ENCODE measurements around the gene TACR1. TPM values are rescaled to one million over a fixed set of nuclear protein-coding genes. Genes with fewer than 3 reads are reported as not detected.
A peak's percentile ranks its signal among the peaks of the same experiment; 100 is the strongest.

Gene TACR1
- total and polyA plus RNA-seq, 4 donors, result 0.08 to 9.8 (median 3.4) TPM; not detected in 1

DNA sequence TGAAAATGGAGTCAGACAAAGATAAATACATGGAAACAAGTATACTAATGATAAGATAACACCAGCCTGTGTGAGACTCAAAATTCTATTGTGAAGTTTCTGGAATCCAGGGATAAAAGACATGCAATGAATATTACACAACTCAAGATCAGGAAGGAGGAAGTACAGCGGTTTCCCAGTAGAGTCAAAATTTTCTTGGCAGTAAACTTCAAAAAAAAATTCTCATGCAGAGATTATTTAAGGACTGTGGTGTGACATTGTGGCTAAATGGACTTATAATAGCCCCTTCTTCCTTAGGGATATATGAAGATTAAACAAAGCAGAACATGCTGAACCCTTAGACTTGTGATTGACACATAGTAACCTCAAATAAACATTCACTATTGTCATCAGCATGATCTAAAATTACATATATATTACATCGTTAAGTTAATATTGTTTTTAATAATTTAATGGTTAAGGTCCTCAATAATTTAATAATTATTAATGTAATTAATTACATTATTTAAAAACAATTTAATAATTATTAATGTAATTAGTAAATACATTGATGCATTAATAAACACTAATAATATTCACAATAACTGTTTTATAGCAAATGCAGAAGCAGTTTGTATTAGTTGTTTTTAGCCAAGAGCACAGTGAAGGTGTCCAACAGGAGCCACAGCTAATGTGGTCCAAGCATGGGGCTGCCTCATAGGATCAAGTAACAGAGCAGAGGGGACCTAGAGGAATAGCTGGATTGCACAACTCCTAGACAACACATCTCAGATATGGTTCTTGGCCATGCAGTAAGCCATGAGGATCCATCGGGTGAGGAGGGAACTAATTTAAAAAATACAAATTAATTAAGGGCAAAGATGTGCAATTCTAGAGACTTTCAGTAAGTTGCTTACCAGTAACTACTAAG is 163.6 kb downstream of the TACR1 start:
- intact Hi-C loops (cut with DNase I), result no loop called here
- H3K36me3 ChIP-seq (ENCODE audit: control insufficient read depth in 1 of 2, insufficient read depth in 2 of 2, low read length in 1 of 2), result no peaks in the 10 kb centered on the region
- H3K4me1 ChIP-seq (ENCODE audit: control insufficient read depth in 1 of 2, insufficient read depth in 2 of 2, low read length in 2 of 2), result no peaks in the 10 kb centered on the region
- no peak overlapping the region for H3K27ac ChIP-seq (ENCODE audit: low read depth in 1 of 2, low read length in 2 of 2)
- H3K9me3 ChIP-seq (ENCODE audit: control insufficient read depth, low read length), result no peaks in the 10 kb centered on the region
- DNase-seq (no peak), ATAC-seq (ENCODE audit: low FRiP score) (peak; percentile 49)
- 69 to 75% methylated on average over 3 of the region's 3 CpGs for WGBS, 2 donors
- no peak overlapping the region for H3K4me3 ChIP-seq (ENCODE audit: low read length in 2 of 2)
- no peaks in the 10 kb centered on the region for H3K27me3 ChIP-seq (ENCODE audit: control insufficient read depth in 1 of 2, insufficient read depth in 2 of 2, low read length in 1 of 2)

DNA sequence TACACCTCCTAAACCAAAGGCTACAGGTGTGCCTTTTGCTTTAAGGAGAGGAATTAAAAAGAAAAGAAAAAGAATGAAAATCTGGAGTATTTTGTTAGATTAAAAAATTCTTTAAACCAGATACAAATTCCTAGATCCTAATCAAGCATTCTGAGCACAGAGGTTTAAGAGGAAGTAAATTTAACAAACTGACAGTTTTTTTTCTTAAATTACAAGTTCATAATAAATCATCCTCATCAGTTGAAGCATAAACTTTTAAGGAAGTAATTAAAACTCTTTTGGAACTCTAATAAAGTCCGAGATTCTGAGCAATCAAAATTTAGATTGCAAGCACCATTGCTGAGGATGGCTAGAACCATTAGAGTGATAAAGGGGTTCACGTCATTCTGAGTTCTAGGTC is 165.8 kb downstream of the TACR1 start:
- Histone ChIP-seq H3K9me3 (ENCODE audit: control insufficient read depth, low read length) (no peaks in the 10 kb centered on the region), H3K4me3 (ENCODE audit: low read length in 2 of 2) (no peak overlapping the region), H3K4me1 (ENCODE audit: control insufficient read depth in 1 of 2, insufficient read depth in 2 of 2, low read length in 2 of 2) (no peaks in the 10 kb centered on the region), H3K27ac (ENCODE audit: low read depth in 1 of 2, low read length in 2 of 2) (no peak overlapping the region), H3K27me3 (ENCODE audit: control insufficient read depth in 1 of 2, insufficient read depth in 2 of 2, low read length in 1 of 2) (no peaks in the 10 kb centered on the region), H3K36me3 (ENCODE audit: control insufficient read depth in 1 of 2, insufficient read depth in 2 of 2, low read length in 1 of 2) (no peaks in the 10 kb centered on the region)
- ATAC-seq (ENCODE audit: low FRiP score), result no peak
- WGBS, 2 donors, result 77 to 83% methylated on average over 2 of the region's 2 CpGs
- no peak for DNase-seq
- intact Hi-C loops (cut with DNase I), result no loop called here

DNA sequence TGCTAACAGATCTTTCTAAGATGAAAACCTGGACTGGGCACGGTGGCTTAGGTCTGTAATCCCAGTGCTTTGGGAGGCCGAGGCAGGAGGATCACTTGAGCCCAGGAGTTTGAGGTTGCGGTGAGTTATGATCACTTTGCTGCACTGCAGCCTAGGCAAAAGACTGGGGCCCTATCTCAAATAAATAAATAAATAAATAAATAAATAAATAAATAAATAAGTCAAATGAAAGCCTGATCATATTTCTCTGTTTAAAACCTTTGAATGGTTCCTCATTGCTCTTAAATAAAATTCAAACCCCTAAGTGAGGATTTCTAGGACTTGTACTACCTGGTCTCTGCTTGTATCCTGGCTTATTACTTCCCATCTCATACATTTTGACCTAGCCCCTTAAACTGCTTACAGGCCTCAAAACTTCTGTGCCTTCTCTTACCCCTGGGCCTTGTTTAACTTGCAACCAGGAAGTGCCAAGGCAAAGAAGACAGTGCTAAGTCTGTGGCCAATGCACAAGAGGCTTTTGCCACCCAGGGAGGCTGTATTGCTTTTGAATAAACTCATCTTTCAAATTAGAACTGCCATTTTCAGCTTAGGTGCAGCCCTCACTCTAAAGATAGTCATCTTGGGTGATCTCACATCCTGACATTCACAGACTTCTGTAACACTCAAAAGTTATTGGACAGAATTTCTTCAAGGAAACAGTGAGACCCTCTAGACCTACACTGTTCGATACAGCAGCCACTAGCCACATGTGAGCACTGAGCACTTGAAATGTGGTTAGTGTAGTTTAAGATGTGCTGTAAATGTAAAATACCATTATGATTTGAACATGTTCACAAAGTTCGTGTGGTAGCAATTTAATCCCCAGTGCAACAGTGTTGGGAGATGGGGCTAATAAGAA is 167.2 kb downstream of the TACR1 start:
- Histone ChIP-seq H3K27me3 (ENCODE audit: control insufficient read depth in 1 of 2, insufficient read depth in 2 of 2, low read length in 1 of 2) (no peaks in the 10 kb centered on the region), H3K9me3 (ENCODE audit: control insufficient read depth, low read length) (no peaks in the 10 kb centered on the region), H3K4me1 (ENCODE audit: control insufficient read depth in 1 of 2, insufficient read depth in 2 of 2, low read length in 2 of 2) (no peaks in the 10 kb centered on the region), H3K27ac (ENCODE audit: low read depth in 1 of 2, low read length in 2 of 2) (no peak overlapping the region), H3K4me3 (ENCODE audit: low read length in 2 of 2) (no peak overlapping the region), H3K36me3 (ENCODE audit: control insufficient read depth in 1 of 2, insufficient read depth in 2 of 2, low read length in 1 of 2) (no peaks in the 10 kb centered on the region)
- no peak for ATAC-seq (ENCODE audit: low FRiP score)
- intact Hi-C loops (cut with DNase I), result no loop called here
- WGBS, 2 donors, result 89 to 93% methylated on average over 5 of the region's 5 CpGs
- no peak for DNase-seq

DNA sequence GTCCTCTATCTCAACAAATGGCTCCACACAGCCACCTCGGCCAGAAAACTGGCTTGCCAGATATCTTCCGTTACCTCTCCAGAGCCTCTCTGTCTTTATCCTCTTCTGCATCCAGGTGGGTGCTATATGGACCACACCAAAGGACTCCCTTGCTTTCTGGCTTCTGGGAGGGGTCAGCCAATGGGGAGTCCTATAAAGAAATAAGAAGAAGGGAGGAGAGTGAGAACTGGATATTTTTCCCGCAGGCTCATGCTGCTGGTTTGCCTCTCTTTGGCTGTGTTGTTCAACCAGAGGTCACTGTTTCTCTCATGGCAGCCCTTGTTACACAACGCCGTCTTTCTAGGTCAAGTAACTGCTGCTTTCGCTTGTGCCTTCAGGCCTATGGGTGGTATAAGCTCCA is 168.1 kb downstream of the TACR1 start:
- Histone ChIP-seq H3K27ac (ENCODE audit: low read depth in 1 of 2, low read length in 2 of 2) (no peak overlapping the region), H3K27me3 (ENCODE audit: control insufficient read depth in 1 of 2, insufficient read depth in 2 of 2, low read length in 1 of 2) (no peaks in the 10 kb centered on the region), H3K9me3 (ENCODE audit: control insufficient read depth, low read length) (no peaks in the 10 kb centered on the region), H3K36me3 (ENCODE audit: control insufficient read depth in 1 of 2, insufficient read depth in 2 of 2, low read length in 1 of 2) (no peaks in the 10 kb centered on the region), H3K4me1 (ENCODE audit: control insufficient read depth in 1 of 2, insufficient read depth in 2 of 2, low read length in 2 of 2) (no peaks in the 10 kb centered on the region), H3K4me3 (ENCODE audit: low read length in 2 of 2) (no peak overlapping the region)
- ATAC-seq (ENCODE audit: low FRiP score) (no peak), DNase-seq (no peak)
- intact Hi-C loops (cut with DNase I), result no loop called here
- WGBS, 2 donors, result 85 to 91% methylated on average over 6 of the region's 6 CpGs

DNA sequence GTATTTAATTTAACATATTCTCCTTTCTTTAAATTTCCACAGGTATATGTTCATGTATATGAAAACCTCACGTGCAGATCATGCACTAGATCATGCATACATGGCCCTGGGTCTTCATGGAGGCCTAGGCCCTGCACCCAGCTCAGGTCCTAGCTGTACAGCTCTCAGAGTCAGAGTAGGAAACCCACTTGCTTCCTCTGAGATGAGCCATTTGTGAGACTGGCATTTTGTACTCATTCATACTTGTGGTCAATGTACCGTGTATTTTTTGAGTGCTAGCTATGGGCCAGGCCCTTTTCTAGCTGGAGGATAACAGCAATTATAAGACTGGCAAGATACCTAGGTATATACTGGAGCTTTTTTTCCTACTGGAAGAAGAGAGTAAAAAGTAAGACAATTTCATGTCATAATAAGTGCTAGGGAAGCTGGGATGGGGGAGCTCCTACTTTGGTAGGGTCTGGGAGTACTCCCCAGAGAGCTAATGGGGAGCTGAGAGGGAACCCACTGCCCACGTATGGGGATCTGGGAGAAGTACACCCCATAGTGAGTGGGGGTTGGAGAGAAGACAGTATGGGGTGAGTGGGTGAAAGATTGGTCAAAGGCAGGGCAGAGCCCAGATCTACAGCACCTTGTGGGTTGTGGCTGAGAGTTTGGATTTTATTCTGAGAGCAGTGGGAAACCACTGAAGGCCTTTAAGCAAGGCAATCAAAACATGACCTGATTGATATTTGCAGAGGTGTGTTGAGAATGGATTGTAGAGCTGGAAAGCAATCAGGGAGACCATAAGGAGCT is 168.9 kb downstream of the TACR1 start:
- DNase-seq (no peak), ATAC-seq (ENCODE audit: low FRiP score) (no peak)
- H3K4me3 ChIP-seq (ENCODE audit: low read length in 2 of 2), result no peak overlapping the region
- no peaks in the 10 kb centered on the region for H3K27me3 ChIP-seq (ENCODE audit: control insufficient read depth in 1 of 2, insufficient read depth in 2 of 2, low read length in 1 of 2)
- no peaks in the 10 kb centered on the region for H3K9me3 ChIP-seq (ENCODE audit: control insufficient read depth, low read length)
- no peak overlapping the region for H3K27ac ChIP-seq (ENCODE audit: low read depth in 1 of 2, low read length in 2 of 2)
- H3K36me3 ChIP-seq (ENCODE audit: control insufficient read depth in 1 of 2, insufficient read depth in 2 of 2, low read length in 1 of 2), result no peaks in the 10 kb centered on the region
- no peaks in the 10 kb centered on the region for H3K4me1 ChIP-seq (ENCODE audit: control insufficient read depth in 1 of 2, insufficient read depth in 2 of 2, low read length in 2 of 2)
- intact Hi-C loops (cut with DNase I), result no loop called here
- 88 to 94% methylated on average over 3 of the region's 3 CpGs for WGBS, 2 donors

DNA sequence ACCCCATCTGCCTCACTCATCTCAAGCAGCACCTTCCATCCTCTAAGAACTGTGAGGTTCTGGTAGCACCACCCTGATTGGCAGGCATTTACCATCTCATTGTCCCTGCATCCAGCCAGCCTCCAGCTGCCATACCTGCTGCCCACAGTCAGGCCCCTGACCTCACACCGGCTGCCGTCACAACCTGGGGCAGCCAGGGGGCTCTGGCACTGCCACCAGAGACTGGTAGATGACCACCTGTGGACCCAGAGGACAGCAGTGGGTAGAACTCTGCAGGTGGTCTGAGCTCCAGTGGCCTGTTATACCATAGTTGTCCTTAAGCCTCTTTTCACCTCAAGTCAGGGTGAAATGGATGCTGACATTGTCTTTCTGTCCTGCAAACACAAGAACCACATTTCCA is 171.4 kb downstream of the TACR1 start:
- 95 to 100% methylated on average over 2 of the region's 2 CpGs for WGBS, 2 donors
- Histone ChIP-seq H3K27ac (ENCODE audit: low read depth in 1 of 2, low read length in 2 of 2) (no peak overlapping the region), H3K4me3 (ENCODE audit: low read length in 2 of 2) (no peak overlapping the region), H3K4me1 (ENCODE audit: control insufficient read depth in 1 of 2, insufficient read depth in 2 of 2, low read length in 2 of 2) (no peaks in the 10 kb centered on the region), H3K36me3 (ENCODE audit: control insufficient read depth in 1 of 2, insufficient read depth in 2 of 2, low read length in 1 of 2) (no peaks in the 10 kb centered on the region), H3K27me3 (ENCODE audit: control insufficient read depth in 1 of 2, insufficient read depth in 2 of 2, low read length in 1 of 2) (no peaks in the 10 kb centered on the region), H3K9me3 (ENCODE audit: control insufficient read depth, low read length) (no peaks in the 10 kb centered on the region)
- DNase-seq (no peak), ATAC-seq (ENCODE audit: low FRiP score) (no peak)
- intact Hi-C loops (cut with DNase I), result no loop called here

DNA sequence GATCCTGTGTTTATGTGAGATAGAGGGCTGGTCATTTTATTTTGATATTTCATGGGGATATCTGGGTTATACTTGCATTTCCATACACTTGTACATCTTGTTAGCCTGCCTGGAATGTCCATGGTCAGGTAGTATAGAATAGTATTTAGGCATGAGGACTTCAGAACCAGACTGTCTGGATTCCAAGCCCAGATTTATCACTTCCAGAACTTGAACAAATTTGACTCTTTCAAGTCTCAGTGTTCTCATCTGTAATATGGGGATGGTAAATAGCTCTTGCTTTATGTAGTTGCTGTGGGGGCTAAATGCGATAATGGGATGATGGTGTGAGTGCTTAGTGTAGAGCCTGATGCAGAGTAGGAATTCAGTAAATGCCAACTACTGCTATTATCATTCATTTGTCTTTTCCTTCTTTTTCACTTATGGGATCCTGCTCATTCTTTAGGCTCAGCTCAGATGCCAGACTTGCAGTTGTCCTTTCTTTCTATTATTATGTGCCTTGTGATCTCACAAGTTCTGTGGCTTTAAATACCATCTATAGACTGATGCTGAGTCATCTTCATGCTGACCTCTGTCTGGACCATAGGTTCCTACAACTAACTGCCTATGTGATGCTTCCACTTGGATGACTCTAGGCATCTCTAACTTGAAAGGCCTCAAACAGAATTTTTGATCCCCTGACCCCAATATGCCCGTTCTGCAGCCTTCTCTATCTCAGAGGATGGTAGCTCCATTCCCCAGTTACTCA is 173.5 kb downstream of the TACR1 start:
- WGBS, 2 donors, result 88 to 92% methylated on average over 2 of the region's 2 CpGs
- H3K27me3 ChIP-seq (ENCODE audit: control insufficient read depth in 1 of 2, insufficient read depth in 2 of 2, low read length in 1 of 2), result no peaks in the 10 kb centered on the region
- H3K36me3 ChIP-seq (ENCODE audit: control insufficient read depth in 1 of 2, insufficient read depth in 2 of 2, low read length in 1 of 2), result no peaks in the 10 kb centered on the region
- no peak overlapping the region for H3K27ac ChIP-seq (ENCODE audit: low read depth in 1 of 2, low read length in 2 of 2)
- no peak for DNase-seq
- no peak overlapping the region for H3K4me3 ChIP-seq (ENCODE audit: low read length in 2 of 2)
- no peaks in the 10 kb centered on the region for H3K9me3 ChIP-seq (ENCODE audit: control insufficient read depth, low read length)
- H3K4me1 ChIP-seq (ENCODE audit: control insufficient read depth in 1 of 2, insufficient read depth in 2 of 2, low read length in 2 of 2), result peaks cover 0 to 1% of the 10 kb centered on the region in 2 donors
- intact Hi-C loops (cut with DNase I), result no loop called here
- no peak for ATAC-seq (ENCODE audit: low FRiP score)

DNA sequence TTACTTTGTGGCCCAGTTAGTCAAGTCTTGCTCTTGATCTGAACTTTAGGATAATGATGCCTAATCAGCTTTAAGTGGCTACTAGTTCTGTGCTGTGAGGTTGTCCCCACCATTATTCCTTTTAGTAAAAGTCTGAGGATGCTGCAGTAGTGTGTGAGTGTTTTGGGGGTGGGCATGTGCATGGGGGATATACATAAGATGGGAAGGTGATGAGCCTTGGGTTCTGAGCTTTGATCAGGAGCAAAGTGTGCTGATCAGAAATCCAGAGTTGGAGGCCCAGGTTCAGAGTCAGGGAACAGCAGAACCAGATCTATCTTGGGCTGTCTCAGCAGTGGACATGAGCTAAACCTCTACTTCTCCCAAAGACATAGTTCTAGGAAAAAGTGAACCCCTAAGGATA is 174.1 kb downstream of the TACR1 start:
- no peaks in the 10 kb centered on the region for H3K27me3 ChIP-seq (ENCODE audit: control insufficient read depth in 1 of 2, insufficient read depth in 2 of 2, low read length in 1 of 2)
- H3K4me3 ChIP-seq (ENCODE audit: low read length in 2 of 2), result no peak overlapping the region
- no peak for DNase-seq
- no peak overlapping the region for H3K27ac ChIP-seq (ENCODE audit: low read depth in 1 of 2, low read length in 2 of 2)
- peaks cover 0 to 1% of the 10 kb centered on the region in 2 donors for H3K4me1 ChIP-seq (ENCODE audit: control insufficient read depth in 1 of 2, insufficient read depth in 2 of 2, low read length in 2 of 2)
- no peak for ATAC-seq (ENCODE audit: low FRiP score)
- H3K36me3 ChIP-seq (ENCODE audit: control insufficient read depth in 1 of 2, insufficient read depth in 2 of 2, low read length in 1 of 2), result no peaks in the 10 kb centered on the region
- intact Hi-C loops (cut with DNase I), result no loop called here
- no peaks in the 10 kb centered on the region for H3K9me3 ChIP-seq (ENCODE audit: control insufficient read depth, low read length)
